22Rv1 (cell line): Measurements from ENCODE around the gene CPTP.

ENCODE experiments used
- CTCF ChIP-seq: fragments of 450-650 bp; IDR thresholded peaks from 2 replicates; pipeline ENCODE4 v1.5.1; 2017; ENCODE audit warnings: mild to moderate bottlenecking
- ZFX ChIP-seq: fragments of 450-650 bp; IDR thresholded peaks from 2 replicates; pipeline ENCODE4 v1.6.1; 2017; ENCODE audit warnings: antibody characterized with exemption, borderline replicate concordance

- no peak for TF ChIP-seq CTCF
- no peak for TF ChIP-seq ZFX
Measured at GRCh38 chr1:1300352-1300739, 24.3 kb upstream of the CPTP start.
